ENCODE measurements around the gene TCHHL1. TPM values are rescaled to one million over a fixed set of nuclear protein-coding genes. Genes with fewer than 3 reads are reported as not detected.

The TCHHL1 gene
- total RNA-seq, 1 donor, result not detected

GRCh38 chr1:152042030-152042429 is 46.8 kb downstream of the TCHHL1 start:
- no peak overlapping the region for H3K4me3 ChIP-seq (ENCODE audit: low read depth, low read length)
- DNase-seq (ENCODE audit: low read depth), result no peak
- TF ChIP-seq CTCF (IDR thresholded peaks at IDR 0.05; ENCODE audit: insufficient read depth, low read length), result no peak

- H3K4me3 ChIP-seq (ENCODE audit: low read depth, low read length), result no peak overlapping the region
- DNase-seq (ENCODE audit: low read depth), result no peak
- TF ChIP-seq CTCF (IDR thresholded peaks at IDR 0.05; ENCODE audit: insufficient read depth, low read length), result no peak
Measured at GRCh38 chr1:152039886-152040285, 49.0 kb downstream of the TCHHL1 start.

GRCh38 chr1:152039461-152039860 is 49.4 kb downstream of the TCHHL1 start:
- no peak for TF ChIP-seq CTCF (IDR thresholded peaks at IDR 0.05; ENCODE audit: insufficient read depth, low read length)
- H3K4me3 ChIP-seq (ENCODE audit: low read depth, low read length), result no peak overlapping the region
- DNase-seq (ENCODE audit: low read depth), result no peak

- DNase-seq (ENCODE audit: low read depth), result no peak
- no peak overlapping the region for H3K4me3 ChIP-seq (ENCODE audit: low read depth, low read length)
- TF ChIP-seq CTCF (IDR thresholded peaks at IDR 0.05; ENCODE audit: insufficient read depth, low read length), result no peak
Measured at GRCh38 chr1:152038871-152039270, 50.0 kb downstream of the TCHHL1 start.

- TF ChIP-seq CTCF (IDR thresholded peaks at IDR 0.05; ENCODE audit: insufficient read depth, low read length), result no peak
- DNase-seq (ENCODE audit: low read depth), result peak; percentile 82
Measured at GRCh38 chr1:152036267-152037216, 52.3 kb downstream of the TCHHL1 start, which contains the start of gene S100A11. Gene S100A11, minus strand, starts transcription at chr1:152037004. Its CDS starts 89 bp downstream, at chr1:152036915.

GRCh38 chr1:152035539-152036266 is 53.2 kb downstream of the TCHHL1 start:
- DNase-seq (ENCODE audit: low read depth), result peak; percentile 49
- TF ChIP-seq CTCF (IDR thresholded peaks at IDR 0.05; ENCODE audit: insufficient read depth, low read length), result no peak
- peak overlapping the region; percentile 95 for H3K4me3 ChIP-seq (ENCODE audit: low read depth, low read length)

More at GRCh38 chr1:152036267-152037216, 52.3 kb downstream of the TCHHL1 start, which contains the start of gene S100A11:
- H3K4me3 ChIP-seq (ENCODE audit: low read depth, low read length), result peak within 1 kb of the TSS; percentile 95
